ENCODE results near the gene IPO11. TPM values are rescaled to one million over a fixed set of nuclear protein-coding genes. Genes with fewer than 3 reads are reported as not detected.

Gene IPO11
- total RNA-seq, 1 experiment from 2014 or later, result 36.6 TPM

GRCh38 chr5:62536783-62537182, 124.2 kb downstream of the IPO11 start:
- Mint-ChIP-seq H3K27me3 (ENCODE audit: insufficient read depth, unreplicated experiment) (no peaks in the 10 kb centered on the region), H3K36me3 (ENCODE audit: insufficient read depth, unreplicated experiment) (peaks cover 17% of the 10 kb centered on the region), H3K9me3 (ENCODE audit: unreplicated experiment) (no peaks in the 10 kb centered on the region), H3K27ac (ENCODE audit: low read depth, unreplicated experiment) (no peak overlapping the region), H3K4me3 (ENCODE audit: unreplicated experiment) (no peak overlapping the region), H3K4me1 (ENCODE audit: insufficient read depth, unreplicated experiment) (peaks cover 9% of the 10 kb centered on the region)
- no TSS peak for BruUV-seq (replicated peaks)
- TF ChIP-seq CTCF (IDR thresholded peaks at IDR 0.05; ENCODE audit: unreplicated experiment), result no peak
- intact Hi-C loops (cut with micrococcal nuclease), result no loop called here
- ChIA-PET POLR2A (no interaction called here), CTCF (no interaction called here)
- DNase-seq (ENCODE audit: unreplicated experiment), result no peak

- H3K27ac Mint-ChIP-seq (ENCODE audit: low read depth, unreplicated experiment), result peak overlapping the region; percentile 78
- intact Hi-C loops (cut with micrococcal nuclease), result no loop called here
- no peak for TF ChIP-seq CTCF (IDR thresholded peaks at IDR 0.05; ENCODE audit: unreplicated experiment)
- peak; percentile 78 for DNase-seq (ENCODE audit: unreplicated experiment)
- no peaks in the 10 kb centered on the region for H3K9me3 Mint-ChIP-seq (ENCODE audit: unreplicated experiment)
- no peak overlapping the region for H3K4me3 Mint-ChIP-seq (ENCODE audit: unreplicated experiment)
- peaks cover 9% of the 10 kb centered on the region for H3K4me1 Mint-ChIP-seq (ENCODE audit: insufficient read depth, unreplicated experiment)
- POLR2A ChIA-PET, result no interaction called here
- CTCF ChIA-PET, result interaction anchor here (1.1 kb wide), 1 partner anchor 165 kb away, joined by 3 read pairs; no protein-coding TSS in a partner anchor
- no peaks in the 10 kb centered on the region for H3K27me3 Mint-ChIP-seq (ENCODE audit: insufficient read depth, unreplicated experiment)
- no TSS peak for BruUV-seq (replicated peaks)
- H3K36me3 Mint-ChIP-seq (ENCODE audit: insufficient read depth, unreplicated experiment), result peaks cover 9% of the 10 kb centered on the region
These were observed 125.7 kb downstream of the IPO11 start for GRCh38 chr5:62538017-62538942.

GRCh38 chr5:62542720-62543119, 130.2 kb downstream of the IPO11 start:
- H3K27me3 Mint-ChIP-seq (ENCODE audit: insufficient read depth, unreplicated experiment), result no peaks in the 10 kb centered on the region
- peaks cover 9% of the 10 kb centered on the region for H3K4me1 Mint-ChIP-seq (ENCODE audit: insufficient read depth, unreplicated experiment)
- ChIA-PET CTCF (no interaction called here), POLR2A (interaction anchor here (0.6 kb wide), 1 partner anchor 27 kb away, joined by 3 read pairs; no protein-coding TSS in a partner anchor)
- no peak overlapping the region for H3K4me3 Mint-ChIP-seq (ENCODE audit: unreplicated experiment)
- H3K9me3 Mint-ChIP-seq (ENCODE audit: unreplicated experiment), result no peaks in the 10 kb centered on the region
- no peak overlapping the region for H3K27ac Mint-ChIP-seq (ENCODE audit: low read depth, unreplicated experiment)
- peaks cover 19% of the 10 kb centered on the region for H3K36me3 Mint-ChIP-seq (ENCODE audit: insufficient read depth, unreplicated experiment)
- no peak for DNase-seq (ENCODE audit: unreplicated experiment)
- no TSS peak for BruUV-seq (replicated peaks)
- intact Hi-C loops (cut with micrococcal nuclease), result no loop called here
- no peak for TF ChIP-seq CTCF (IDR thresholded peaks at IDR 0.05; ENCODE audit: unreplicated experiment)

GRCh38 chr5:62547945-62548630, 135.5 kb downstream of the IPO11 start:
- no peak for DNase-seq (ENCODE audit: unreplicated experiment)
- BruUV-seq (replicated peaks), result no TSS peak
- TF ChIP-seq CTCF (IDR thresholded peaks at IDR 0.05; ENCODE audit: unreplicated experiment), result no peak
- peaks cover 23% of the 10 kb centered on the region for H3K36me3 Mint-ChIP-seq (ENCODE audit: insufficient read depth, unreplicated experiment)
- no peak overlapping the region for H3K27ac Mint-ChIP-seq (ENCODE audit: low read depth, unreplicated experiment)
- no peak overlapping the region for H3K4me3 Mint-ChIP-seq (ENCODE audit: unreplicated experiment)
- ChIA-PET CTCF (interaction anchor here (0.5 to 0.6 kb wide), 2 partner anchors 38 to 80 kb away, joined by 3 read pairs; no protein-coding TSS in a partner anchor), POLR2A (interaction anchor here (0.6 kb wide), 1 partner anchor 22 kb away, joined by 3 read pairs; no protein-coding TSS in a partner anchor)
- H3K27me3 Mint-ChIP-seq (ENCODE audit: insufficient read depth, unreplicated experiment), result no peaks in the 10 kb centered on the region
- intact Hi-C loops (cut with micrococcal nuclease), result no loop called here
- H3K9me3 Mint-ChIP-seq (ENCODE audit: unreplicated experiment), result no peaks in the 10 kb centered on the region
- no peaks in the 10 kb centered on the region for H3K4me1 Mint-ChIP-seq (ENCODE audit: insufficient read depth, unreplicated experiment)

Measured in MCF 10A (cell line).